Thyroid gland (tissue), 4 donors: ENCODE data around the gene SLC5A12.

Experiments
- CTCF ChIP-seq, 6 experiments: fragments of 200-600 bp in 3 of 6; fragments of 450-650 bp in 3 of 6; sonication (generic) in 3 of 6; IDR thresholded peaks; one replicate each; pipeline ENCODE4 v1.5.1; 2016 to 2019; ENCODE audit warnings: antibody characterized with exemption in 6 of 6, mild to moderate bottlenecking in 2 of 6, inconsistent platforms in 1 of 6, moderate library complexity in 1 of 6
- POLR2A ChIP-seq, 2 donors: fragments of 450-650 bp; IDR thresholded peaks; one replicate each; pipeline ENCODE4 v1.6.1; 2017; ENCODE audit warnings: antibody characterized with exemption in 2 of 2, mild to moderate bottlenecking in 2 of 2, moderate library complexity in 1 of 2

GRCh38 chr11:26704249-26704648, 17.6 kb downstream of the SLC5A12 start:
- TF ChIP-seq CTCF (IDR thresholded peaks at IDR 0.05): no peak
- TF ChIP-seq POLR2A (IDR thresholded peaks at IDR 0.05): no peak
